Fibroblast of lung (primary cell): ENCODE measurements around the gene MIEF1. TPM values are rescaled to one million over a fixed set of nuclear protein-coding genes. Genes with fewer than 3 reads are reported as not detected.

ENCODE experiments used
- DNase-seq, 2 donors: peaks; one replicate each; pipeline versions ENCODE4 v3.0.0 to v3.0.0-alpha.2; 2010; ENCODE audit warnings: low read depth in 2 of 2
- H2AFZ ChIP-seq: 2 replicates; pipeline ENCODE4 v1.5.1; 2012; ENCODE audit warnings: low read length, control low read depth, inconsistent platforms
- H3K27ac ChIP-seq: 2 replicates; pipeline ENCODE4 v1.5.1; 2011; ENCODE audit warnings: low read length, control low read depth; ENCODE audit not compliant: insufficient read depth
- H3K27me3 ChIP-seq: 2 replicates; pipeline ENCODE4 v1.5.1; 2011; ENCODE audit warnings: mild to moderate bottlenecking, low read length; ENCODE audit not compliant: control insufficient read depth, insufficient read depth
- H3K36me3 ChIP-seq: 2 replicates; pipeline ENCODE4 v1.5.1; 2011; ENCODE audit warnings: low read length; ENCODE audit not compliant: control insufficient read depth, insufficient read depth
- H3K4me1 ChIP-seq: 2 replicates; pipeline ENCODE4 v1.5.1; 2011; ENCODE audit warnings: low read length; ENCODE audit not compliant: control insufficient read depth, insufficient read depth; ENCODE audit errors: extremely low read depth
- H3K4me2 ChIP-seq: 2 replicates; pipeline ENCODE4 v1.5.1; 2011; ENCODE audit warnings: low read length, control low read depth; ENCODE audit not compliant: insufficient read depth; ENCODE audit errors: extremely low read depth
- H3K4me3 ChIP-seq, 4 experiments: fragments of 200-600 bp in 1 of 4; sonication (generic) in 1 of 4; replicated peaks in 1 of 4; 2 replicates each; pipeline ENCODE4 v1.5.1; 2011 to 2016; ENCODE audit warnings: low read length in 4 of 4, low read depth in 3 of 4, mild to moderate bottlenecking in 3 of 4, control low read depth in 2 of 4, inconsistent platforms in 1 of 4, mixed read lengths in 1 of 4; ENCODE audit not compliant: insufficient read depth in 1 of 4; ENCODE audit errors: control extremely low read depth in 1 of 4
- H3K79me2 ChIP-seq: 2 replicates; pipeline ENCODE4 v1.5.1; 2012; ENCODE audit warnings: mild to moderate bottlenecking, low read length, inconsistent platforms; ENCODE audit not compliant: control insufficient read depth, insufficient read depth
- H3K9ac ChIP-seq: 2 replicates; pipeline ENCODE4 v1.5.1; 2011; ENCODE audit warnings: mild to moderate bottlenecking, low read length, control low read depth; ENCODE audit not compliant: insufficient read depth
- H3K9me3 ChIP-seq: 2 replicates; pipeline ENCODE4 v1.5.1; 2012; ENCODE audit warnings: low read depth, low read length; ENCODE audit not compliant: control insufficient read depth, insufficient read depth
- H4K20me1 ChIP-seq: 2 replicates; pipeline ENCODE4 v1.5.1; 2011; ENCODE audit warnings: low read length; ENCODE audit not compliant: control insufficient read depth, insufficient read depth; ENCODE audit errors: extremely low read depth
- EZH2 ChIP-seq: IDR thresholded peaks from 2 replicates; pipeline ENCODE4 v1.5.1; 2012; ENCODE audit warnings: low read length, control low read depth, mild to moderate bottlenecking; ENCODE audit errors: missing control alignments
- polyA plus RNA-seq, 2 donors: library from polyadenylated mRNA; depleted of rRNA in 1 of 2; stranded (reverse) in 1 of 2; unstranded in 1 of 2; fragments of >200 nt; gene quantifications; 2 replicates each; pipeline ENCODE4 v1.2.1, GENCODE V29; 2011 to 2012; ENCODE audit warnings: missing spikeins in 1 of 2
- total RNA-seq: library from RNA; depleted of rRNA; stranded (reverse); fragments of >200 nt; gene quantifications from 2 replicates; pipeline ENCODE4 v1.2.1, GENCODE V29; 2014
- TF ChIP-seq, protein P1 (sequence below), 2 donors: IDR thresholded peaks in 1 of 2; conservative IDR thresholded peaks in 1 of 2; 1 replicate in 1 of 2; 2 replicates in 1 of 2; pipeline ENCODE4 v1.5.1; 2011 to 2012; ENCODE audit warnings: low read length in 2 of 2, control low read depth in 1 of 2, inconsistent platforms in 1 of 2, low read depth in 1 of 2, mild to moderate bottlenecking in 1 of 2

Gene MIEF1
- total and polyA plus RNA-seq, 2 donors (not counting 1 experiment from before 2014, with no cell fraction given), result 16.8 to 19.0 TPM

DNA sequence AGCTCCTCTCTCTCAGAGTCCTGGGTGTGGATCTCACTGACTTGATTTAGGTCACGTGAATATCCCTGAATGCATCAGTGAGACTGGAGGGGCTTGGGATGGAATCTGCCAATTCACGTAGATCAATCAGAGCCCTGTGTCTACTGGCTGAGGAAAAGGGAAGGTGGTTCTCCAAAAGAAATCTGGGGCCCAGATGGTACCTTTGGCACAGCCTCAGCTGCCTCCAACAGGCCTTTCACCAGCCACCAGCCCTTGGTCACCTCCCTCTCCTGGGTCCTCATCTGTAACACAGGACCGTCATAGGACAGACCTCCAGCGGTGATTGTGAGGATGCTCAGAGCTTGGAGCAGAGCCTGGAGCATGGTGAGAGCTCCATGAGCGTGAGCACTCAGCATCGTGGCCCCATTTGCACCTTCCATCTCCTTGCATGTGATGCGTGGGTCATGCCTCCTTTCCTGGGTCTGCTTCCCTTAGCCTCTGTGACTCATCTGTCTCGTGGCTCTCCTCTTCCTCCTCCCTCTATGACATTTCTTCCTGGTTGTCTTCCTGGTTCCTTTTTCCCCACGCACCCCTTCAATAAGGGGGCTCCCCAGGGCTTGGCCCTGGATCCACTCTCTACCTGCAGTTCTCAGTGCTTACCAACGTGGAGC, 7.5 kb upstream of the MIEF1 start:
- H3K36me3 ChIP-seq, result no peaks in the 10 kb centered on the region
- H4K20me1 ChIP-seq, result no peaks in the 10 kb centered on the region
- no peak overlapping the region for H3K4me3 ChIP-seq
- no peak for TF ChIP-seq EZH2
- TF ChIP-seq, protein P1, sequence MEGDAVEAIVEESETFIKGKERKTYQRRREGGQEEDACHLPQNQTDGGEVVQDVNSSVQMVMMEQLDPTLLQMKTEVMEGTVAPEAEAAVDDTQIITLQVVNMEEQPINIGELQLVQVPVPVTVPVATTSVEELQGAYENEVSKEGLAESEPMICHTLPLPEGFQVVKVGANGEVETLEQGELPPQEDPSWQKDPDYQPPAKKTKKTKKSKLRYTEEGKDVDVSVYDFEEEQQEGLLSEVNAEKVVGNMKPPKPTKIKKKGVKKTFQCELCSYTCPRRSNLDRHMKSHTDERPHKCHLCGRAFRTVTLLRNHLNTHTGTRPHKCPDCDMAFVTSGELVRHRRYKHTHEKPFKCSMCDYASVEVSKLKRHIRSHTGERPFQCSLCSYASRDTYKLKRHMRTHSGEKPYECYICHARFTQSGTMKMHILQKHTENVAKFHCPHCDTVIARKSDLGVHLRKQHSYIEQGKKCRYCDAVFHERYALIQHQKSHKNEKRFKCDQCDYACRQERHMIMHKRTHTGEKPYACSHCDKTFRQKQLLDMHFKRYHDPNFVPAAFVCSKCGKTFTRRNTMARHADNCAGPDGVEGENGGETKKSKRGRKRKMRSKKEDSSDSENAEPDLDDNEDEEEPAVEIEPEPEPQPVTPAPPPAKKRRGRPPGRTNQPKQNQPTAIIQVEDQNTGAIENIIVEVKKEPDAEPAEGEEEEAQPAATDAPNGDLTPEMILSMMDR (conservative IDR thresholded peaks at IDR 0.05 in 1 of 2, IDR thresholded peaks at IDR 0.05 in 1 of 2; ENCODE audit: low read depth in 1 of 2, low read length in 2 of 2), result peak in 1 of 2 donors; percentile 10
- no peaks in the 10 kb centered on the region for H3K79me2 ChIP-seq
- DNase-seq, result no peak
- no peak overlapping the region for H2AFZ ChIP-seq
- peaks cover 17% of the 10 kb centered on the region for H3K4me1 ChIP-seq
- no peaks in the 10 kb centered on the region for H3K27me3 ChIP-seq
- H3K9ac ChIP-seq, result no peak overlapping the region
- H3K4me2 ChIP-seq, result no peak overlapping the region
- H3K27ac ChIP-seq, result peak overlapping the region; percentile 42
- H3K9me3 ChIP-seq, result no peaks in the 10 kb centered on the region

DNA sequence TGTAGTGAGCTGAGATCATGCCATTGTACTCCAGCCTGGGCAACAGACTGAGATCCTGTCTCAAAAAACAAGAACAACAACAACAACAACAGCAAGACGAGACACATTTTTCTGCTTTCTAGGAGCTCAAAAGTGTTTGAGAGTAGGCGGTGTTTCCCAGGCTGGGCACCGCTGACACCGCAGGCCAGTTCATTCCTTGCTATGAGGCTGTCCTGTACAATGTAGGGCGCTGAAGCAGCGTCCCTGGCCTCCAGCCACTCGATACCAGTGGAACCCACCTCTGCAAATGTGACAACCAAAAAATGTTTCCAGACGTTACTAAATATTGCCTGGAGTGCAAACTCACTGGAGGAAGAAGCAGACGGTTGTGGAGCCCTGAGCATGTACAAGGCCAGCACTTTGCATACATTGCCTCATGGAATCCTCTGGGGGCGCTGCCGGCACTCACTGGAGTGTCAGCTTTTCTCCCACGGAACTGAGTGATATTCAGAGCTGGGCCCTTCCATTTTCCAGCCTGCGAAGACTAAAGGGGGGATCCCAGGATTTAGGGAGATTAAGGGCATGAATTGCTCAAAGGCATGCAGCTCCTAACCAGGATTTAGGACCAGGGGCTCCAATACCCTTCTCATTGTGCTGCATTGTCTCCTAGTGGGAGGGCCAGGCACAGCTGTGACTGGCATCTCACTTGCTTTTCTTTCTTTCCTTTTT, 5.8 kb upstream of the MIEF1 start:
- H3K4me2 ChIP-seq, result no peak overlapping the region
- H3K4me1 ChIP-seq, result peaks cover 20% of the 10 kb centered on the region
- H3K27ac ChIP-seq, result no peak overlapping the region
- no peaks in the 10 kb centered on the region for H3K79me2 ChIP-seq
- H4K20me1 ChIP-seq, result no peaks in the 10 kb centered on the region
- H2AFZ ChIP-seq, result peak overlapping the region; percentile 50
- no peak overlapping the region for H3K9ac ChIP-seq
- no peak overlapping the region for H3K4me3 ChIP-seq
- H3K9me3 ChIP-seq, result no peaks in the 10 kb centered on the region
- H3K27me3 ChIP-seq, result no peaks in the 10 kb centered on the region
- TF ChIP-seq, protein P1 (conservative IDR thresholded peaks at IDR 0.05 in 1 of 2, IDR thresholded peaks at IDR 0.05 in 1 of 2; ENCODE audit: low read depth in 1 of 2, low read length in 2 of 2), result peak; percentile 64 to 88
- TF ChIP-seq EZH2, result no peak
- no peaks in the 10 kb centered on the region for H3K36me3 ChIP-seq
- peak; percentile 55 to 60 for DNase-seq

DNA sequence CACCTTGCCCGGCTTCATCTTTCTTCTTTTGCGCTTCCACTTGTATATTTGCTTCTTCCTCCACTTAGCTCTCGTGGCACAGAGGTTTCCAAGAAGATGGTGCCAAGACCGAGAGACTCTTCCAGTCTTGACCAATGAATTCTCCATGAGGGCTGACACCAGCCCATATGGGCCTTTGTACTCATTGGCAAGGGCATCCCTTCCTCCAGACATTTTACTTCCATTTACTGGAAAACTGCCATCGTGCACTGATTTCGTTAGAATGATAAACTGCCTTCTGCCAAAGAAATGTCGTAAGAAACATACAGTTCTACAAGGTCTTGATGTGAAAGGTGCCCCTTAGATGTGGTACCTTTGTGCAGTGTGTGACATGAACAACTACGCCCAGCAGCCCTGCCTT, 4.7 kb upstream of the MIEF1 start:
- Histone ChIP-seq H2AFZ (no peak overlapping the region), H3K4me3 (no peak overlapping the region), H4K20me1 (no peaks in the 10 kb centered on the region), H3K27ac (no peak overlapping the region), H3K79me2 (peaks cover 3% of the 10 kb centered on the region), H3K9ac (no peak overlapping the region), H3K36me3 (no peaks in the 10 kb centered on the region), H3K4me1 (peaks cover 27% of the 10 kb centered on the region), H3K27me3 (no peaks in the 10 kb centered on the region), H3K9me3 (no peaks in the 10 kb centered on the region), H3K4me2 (no peak overlapping the region)
- TF ChIP-seq EZH2, result no peak
- TF ChIP-seq, protein P1 (conservative IDR thresholded peaks at IDR 0.05 in 1 of 2, IDR thresholded peaks at IDR 0.05 in 1 of 2; ENCODE audit: low read depth in 1 of 2, low read length in 2 of 2), result no peak
- no peak for DNase-seq
